ENCODE measurements around the gene TULP4.

DNA sequence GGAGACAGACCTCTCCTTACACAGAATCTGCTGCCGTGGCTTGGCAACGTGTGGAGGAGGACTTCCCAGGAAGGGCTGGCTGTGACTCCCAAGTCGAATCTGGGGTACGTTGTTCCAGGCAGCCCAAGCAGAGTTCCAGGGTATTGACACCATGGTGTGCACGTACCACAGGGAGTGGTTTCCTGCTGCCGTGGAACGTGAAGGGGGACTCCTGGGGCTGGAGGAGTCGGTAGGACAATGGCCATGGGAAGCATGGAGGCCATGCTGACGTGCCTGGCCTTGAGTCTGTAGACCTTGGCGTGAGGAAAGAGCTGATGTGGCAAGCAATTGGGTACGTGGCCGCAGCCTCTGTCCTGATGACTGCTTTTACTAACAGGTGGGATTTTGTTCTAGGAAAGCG is 119.3 kb downstream of the TULP4 start:
- TF ChIP-seq, protein P1, sequence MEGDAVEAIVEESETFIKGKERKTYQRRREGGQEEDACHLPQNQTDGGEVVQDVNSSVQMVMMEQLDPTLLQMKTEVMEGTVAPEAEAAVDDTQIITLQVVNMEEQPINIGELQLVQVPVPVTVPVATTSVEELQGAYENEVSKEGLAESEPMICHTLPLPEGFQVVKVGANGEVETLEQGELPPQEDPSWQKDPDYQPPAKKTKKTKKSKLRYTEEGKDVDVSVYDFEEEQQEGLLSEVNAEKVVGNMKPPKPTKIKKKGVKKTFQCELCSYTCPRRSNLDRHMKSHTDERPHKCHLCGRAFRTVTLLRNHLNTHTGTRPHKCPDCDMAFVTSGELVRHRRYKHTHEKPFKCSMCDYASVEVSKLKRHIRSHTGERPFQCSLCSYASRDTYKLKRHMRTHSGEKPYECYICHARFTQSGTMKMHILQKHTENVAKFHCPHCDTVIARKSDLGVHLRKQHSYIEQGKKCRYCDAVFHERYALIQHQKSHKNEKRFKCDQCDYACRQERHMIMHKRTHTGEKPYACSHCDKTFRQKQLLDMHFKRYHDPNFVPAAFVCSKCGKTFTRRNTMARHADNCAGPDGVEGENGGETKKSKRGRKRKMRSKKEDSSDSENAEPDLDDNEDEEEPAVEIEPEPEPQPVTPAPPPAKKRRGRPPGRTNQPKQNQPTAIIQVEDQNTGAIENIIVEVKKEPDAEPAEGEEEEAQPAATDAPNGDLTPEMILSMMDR (IDR thresholded peaks at IDR 0.05), result no peak
- TF ChIP-seq CREB1 (CRISPR knock-in tag; IDR thresholded peaks at IDR 0.05) (no peak), ZNF317 (CRISPR knock-in tag; IDR thresholded peaks at IDR 0.05; ENCODE audit: borderline replicate concordance, low read depth) (no peak), ATF1 (CRISPR knock-in tag; IDR thresholded peaks at IDR 0.05) (no peak), FOXK1 (CRISPR knock-in tag; IDR thresholded peaks at IDR 0.05) (no peak)
- TF ChIP-seq, protein P2, sequence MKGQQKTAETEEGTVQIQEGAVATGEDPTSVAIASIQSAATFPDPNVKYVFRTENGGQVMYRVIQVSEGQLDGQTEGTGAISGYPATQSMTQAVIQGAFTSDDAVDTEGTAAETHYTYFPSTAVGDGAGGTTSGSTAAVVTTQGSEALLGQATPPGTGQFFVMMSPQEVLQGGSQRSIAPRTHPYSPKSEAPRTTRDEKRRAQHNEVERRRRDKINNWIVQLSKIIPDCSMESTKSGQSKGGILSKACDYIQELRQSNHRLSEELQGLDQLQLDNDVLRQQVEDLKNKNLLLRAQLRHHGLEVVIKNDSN (CRISPR knock-in tag; IDR thresholded peaks at IDR 0.05), result no peak
- TF ChIP-seq, protein P3, sequence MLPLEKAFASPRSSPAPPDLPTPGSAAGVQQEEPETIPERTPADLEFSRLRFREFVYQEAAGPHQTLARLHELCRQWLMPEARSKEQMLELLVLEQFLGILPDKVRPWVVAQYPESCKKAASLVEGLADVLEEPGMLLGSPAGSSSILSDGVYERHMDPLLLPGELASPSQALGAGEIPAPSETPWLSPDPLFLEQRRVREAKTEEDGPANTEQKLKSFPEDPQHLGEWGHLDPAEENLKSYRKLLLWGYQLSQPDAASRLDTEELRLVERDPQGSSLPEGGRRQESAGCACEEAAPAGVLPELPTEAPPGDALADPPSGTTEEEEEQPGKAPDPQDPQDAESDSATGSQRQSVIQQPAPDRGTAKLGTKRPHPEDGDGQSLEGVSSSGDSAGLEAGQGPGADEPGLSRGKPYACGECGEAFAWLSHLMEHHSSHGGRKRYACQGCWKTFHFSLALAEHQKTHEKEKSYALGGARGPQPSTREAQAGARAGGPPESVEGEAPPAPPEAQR (CRISPR knock-in tag; IDR thresholded peaks at IDR 0.05), result no peak
